ENCODE data around the gene PSD2. TPM values are rescaled to one million over a fixed set of nuclear protein-coding genes. Genes with fewer than 3 reads are reported as not detected.

The PSD2 gene
- total and polyA plus RNA-seq, 10 of the 15 experiments (the other 5 are each of a cell fraction or from before 2014, with no cell fraction given) = 0.02 to 0.14 (median 0.03) TPM; not detected in 5

DNA sequence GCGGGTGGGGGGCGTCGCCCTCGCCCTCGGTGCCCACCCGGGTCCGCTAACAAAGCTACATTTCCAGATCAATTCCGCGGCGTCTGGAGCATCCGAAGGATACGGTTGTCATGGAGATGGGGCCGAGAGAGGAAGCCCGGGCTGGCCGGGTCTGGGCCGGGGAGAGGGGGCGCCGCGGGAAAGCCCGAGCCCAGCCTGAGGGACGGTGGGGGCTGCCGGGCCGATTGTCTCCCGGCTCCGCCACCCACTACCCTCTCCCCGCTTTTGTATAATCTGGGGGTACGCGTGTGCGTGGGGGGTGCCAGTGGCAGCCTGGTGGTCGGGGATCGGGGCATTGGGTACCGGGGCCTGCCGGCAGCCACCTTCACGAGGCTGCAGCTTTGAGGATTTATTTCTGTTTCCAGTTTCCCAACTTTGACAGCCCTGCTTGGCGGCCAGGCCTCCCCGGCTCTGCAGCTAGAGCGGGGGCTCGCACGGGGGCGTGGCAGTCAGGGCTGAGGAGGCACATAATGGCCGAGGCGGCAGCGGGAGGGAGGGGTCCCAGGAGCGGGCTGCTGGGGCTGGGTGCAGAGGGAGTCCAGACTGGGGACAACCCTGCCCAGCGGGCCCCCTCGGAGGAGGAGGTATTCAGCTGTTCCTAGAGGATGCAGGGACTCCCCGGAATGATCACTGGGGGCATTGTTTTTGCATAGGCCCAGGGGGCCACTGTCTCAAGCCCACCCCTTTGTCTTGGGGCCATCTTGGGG, 626 bp downstream of the PSD2 start:
- FAIRE-seq (no peak), ATAC-seq (no peak), DNase-seq (ENCODE audit: low read depth, low spot score) (no peak)
- 4% methylated on average over 36 of the region's 47 CpGs for WGBS (ENCODE audit: insufficient coverage, insufficient replicate concordance, low lambda C conversion rate, missing lambda C conversion rate)
- Histone ChIP-seq H3K79me2 (ENCODE audit: control insufficient read depth, insufficient read depth, low read length) (no peaks in the 10 kb centered on the region), H3K36me3 (ENCODE audit: control insufficient read depth in 2 of 2, insufficient read depth in 2 of 2, low read length in 1 of 2) (no peaks in the 10 kb centered on the region), H3K27ac (ENCODE audit: control insufficient read depth, insufficient read depth) (no peak overlapping the region), H3K9me3 (replicated peaks; ENCODE audit: control insufficient read depth, insufficient read depth, low read length) (no peaks in the 10 kb centered on the region), H4K20me1 (ENCODE audit: control insufficient read depth, insufficient read depth) (no peaks in the 10 kb centered on the region; the same call in 1 of the 2 replicates), H2AFZ (ENCODE audit: control insufficient read depth, low read depth, low read length) (no peak overlapping the region), H3K4me1 (ENCODE audit: control insufficient read depth, insufficient read depth, low read length) (no peaks in the 10 kb centered on the region), H3K9ac (ENCODE audit: control insufficient read depth, insufficient read depth, low read length) (no peak overlapping the region), H3K4me2 (ENCODE audit: control insufficient read depth, insufficient read depth) (no peak overlapping the region), H3K27me3 (replicated peaks in 1 of 2; ENCODE audit: control insufficient read depth in 2 of 2, insufficient read depth in 2 of 2, low read length in 1 of 2) (peaks cover 18 to 19% of the 10 kb centered on the region in 2 experiments), H3K4me3 (no peak overlapping the region)
- RAD21 ChIA-PET (ENCODE audit: unreplicated experiment) = interaction anchor here (1.2 kb wide), 1 partner anchor 652 kb away, joined by 3 read pairs; no protein-coding TSS in a partner anchor
- TF ChIP-seq HDAC2 (IDR thresholded peaks at IDR 0.05) = no peak
- TF ChIP-seq SUZ12 (IDR thresholded peaks at IDR 0.05; ENCODE audit: unreplicated experiment) = peak; percentile 94
- no TSS peak for BruUV-seq (replicated peaks)
- intact Hi-C loops (cut with micrococcal nuclease; ENCODE audit: unreplicated experiment) (no loop called here), in situ Hi-C loops (cut with MboI) (no loop called here)
- CTCF ChIA-PET = interaction anchor here (1.1 to 4.2 kb wide), 2 partner anchors 9 to 48 kb away, joined by 5 to 21 read pairs; no protein-coding TSS in a partner anchor
- SMC1A ChIA-PET (ENCODE audit: uncharacterized antibody, unreplicated experiment) = no interaction called here
- POLR2A ChIA-PET = no interaction called here

DNA sequence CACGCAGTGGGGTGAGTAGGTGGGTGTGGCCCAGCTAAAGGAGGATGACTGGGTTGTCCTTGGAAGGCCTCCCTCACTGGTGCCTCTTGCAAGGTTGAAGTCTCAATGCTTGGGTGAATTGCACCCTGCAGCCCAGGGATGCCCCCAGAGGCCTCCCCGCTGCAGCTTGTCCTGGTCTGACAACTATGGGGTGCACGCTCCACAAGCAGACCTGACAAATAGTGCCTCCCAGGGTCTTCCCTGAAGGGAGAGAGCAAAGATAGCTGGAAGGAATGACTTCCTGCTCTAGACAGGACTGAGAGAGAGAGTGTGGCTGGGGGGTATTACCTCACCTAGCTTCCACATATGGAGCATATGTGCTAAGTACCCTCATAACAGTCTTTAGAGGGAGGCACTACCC, 1.7 kb downstream of the PSD2 start:
- no peak overlapping the region for H3K9ac ChIP-seq (ENCODE audit: control insufficient read depth, insufficient read depth, low read length)
- no peaks in the 10 kb centered on the region for H3K79me2 ChIP-seq (ENCODE audit: control insufficient read depth, insufficient read depth, low read length)
- no TSS peak for BruUV-seq (replicated peaks)
- 27% methylated on average over 3 of the region's 3 CpGs for WGBS (ENCODE audit: insufficient coverage, insufficient replicate concordance, low lambda C conversion rate, missing lambda C conversion rate)
- DNase-seq (ENCODE audit: low read depth, low spot score) (no peak), ATAC-seq (no peak), FAIRE-seq (no peak)
- no peaks in the 10 kb centered on the region for H3K4me1 ChIP-seq (ENCODE audit: control insufficient read depth, insufficient read depth, low read length)
- intact Hi-C loops (cut with micrococcal nuclease; ENCODE audit: unreplicated experiment) (no loop called here), in situ Hi-C loops (cut with MboI) (no loop called here)
- no peak overlapping the region for H3K4me3 ChIP-seq
- peaks cover 19 to 21% of the 10 kb centered on the region in 2 experiments for H3K27me3 ChIP-seq (replicated peaks in 1 of 2; ENCODE audit: control insufficient read depth in 2 of 2, insufficient read depth in 2 of 2, low read length in 1 of 2)
- no peaks in the 10 kb centered on the region; the same call in 1 of the 2 replicates for H4K20me1 ChIP-seq (ENCODE audit: control insufficient read depth, insufficient read depth)
- TF ChIP-seq, protein P1, sequence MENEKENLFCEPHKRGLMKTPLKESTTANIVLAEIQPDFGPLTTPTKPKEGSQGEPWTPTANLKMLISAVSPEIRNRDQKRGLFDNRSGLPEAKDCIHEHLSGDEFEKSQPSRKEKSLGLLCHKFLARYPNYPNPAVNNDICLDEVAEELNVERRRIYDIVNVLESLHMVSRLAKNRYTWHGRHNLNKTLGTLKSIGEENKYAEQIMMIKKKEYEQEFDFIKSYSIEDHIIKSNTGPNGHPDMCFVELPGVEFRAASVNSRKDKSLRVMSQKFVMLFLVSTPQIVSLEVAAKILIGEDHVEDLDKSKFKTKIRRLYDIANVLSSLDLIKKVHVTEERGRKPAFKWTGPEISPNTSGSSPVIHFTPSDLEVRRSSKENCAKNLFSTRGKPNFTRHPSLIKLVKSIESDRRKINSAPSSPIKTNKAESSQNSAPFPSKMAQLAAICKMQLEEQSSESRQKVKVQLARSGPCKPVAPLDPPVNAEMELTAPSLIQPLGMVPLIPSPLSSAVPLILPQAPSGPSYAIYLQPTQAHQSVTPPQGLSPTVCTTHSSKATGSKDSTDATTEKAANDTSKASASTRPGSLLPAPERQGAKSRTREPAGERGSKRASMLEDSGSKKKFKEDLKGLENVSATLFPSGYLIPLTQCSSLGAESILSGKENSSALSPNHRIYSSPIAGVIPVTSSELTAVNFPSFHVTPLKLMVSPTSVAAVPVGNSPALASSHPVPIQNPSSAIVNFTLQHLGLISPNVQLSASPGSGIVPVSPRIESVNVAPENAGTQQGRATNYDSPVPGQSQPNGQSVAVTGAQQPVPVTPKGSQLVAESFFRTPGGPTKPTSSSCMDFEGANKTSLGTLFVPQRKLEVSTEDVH (IDR thresholded peaks at IDR 0.05; ENCODE audit: low read depth, partially characterized antibody) = no peak
- TF ChIP-seq FOXK2 (IDR thresholded peaks at IDR 0.05) (no peak), LARP7 (IDR thresholded peaks at IDR 0.05) (no peak), NR2C1 (IDR thresholded peaks at IDR 0.05) (no peak), ESRRA (IDR thresholded peaks at IDR 0.05; ENCODE audit: low read length) (no peak), ZNF274 (IDR thresholded peaks at IDR 0.05; ENCODE audit: insufficient read depth, insufficient read length) (no peak)
- TF ChIP-seq, protein P2, sequence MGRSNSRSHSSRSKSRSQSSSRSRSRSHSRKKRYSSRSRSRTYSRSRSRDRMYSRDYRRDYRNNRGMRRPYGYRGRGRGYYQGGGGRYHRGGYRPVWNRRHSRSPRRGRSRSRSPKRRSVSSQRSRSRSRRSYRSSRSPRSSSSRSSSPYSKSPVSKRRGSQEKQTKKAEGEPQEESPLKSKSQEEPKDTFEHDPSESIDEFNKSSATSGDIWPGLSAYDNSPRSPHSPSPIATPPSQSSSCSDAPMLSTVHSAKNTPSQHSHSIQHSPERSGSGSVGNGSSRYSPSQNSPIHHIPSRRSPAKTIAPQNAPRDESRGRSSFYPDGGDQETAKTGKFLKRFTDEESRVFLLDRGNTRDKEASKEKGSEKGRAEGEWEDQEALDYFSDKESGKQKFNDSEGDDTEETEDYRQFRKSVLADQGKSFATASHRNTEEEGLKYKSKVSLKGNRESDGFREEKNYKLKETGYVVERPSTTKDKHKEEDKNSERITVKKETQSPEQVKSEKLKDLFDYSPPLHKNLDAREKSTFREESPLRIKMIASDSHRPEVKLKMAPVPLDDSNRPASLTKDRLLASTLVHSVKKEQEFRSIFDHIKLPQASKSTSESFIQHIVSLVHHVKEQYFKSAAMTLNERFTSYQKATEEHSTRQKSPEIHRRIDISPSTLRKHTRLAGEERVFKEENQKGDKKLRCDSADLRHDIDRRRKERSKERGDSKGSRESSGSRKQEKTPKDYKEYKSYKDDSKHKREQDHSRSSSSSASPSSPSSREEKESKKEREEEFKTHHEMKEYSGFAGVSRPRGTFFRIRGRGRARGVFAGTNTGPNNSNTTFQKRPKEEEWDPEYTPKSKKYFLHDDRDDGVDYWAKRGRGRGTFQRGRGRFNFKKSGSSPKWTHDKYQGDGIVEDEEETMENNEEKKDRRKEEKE (IDR thresholded peaks at IDR 0.05) = no peak
- no peaks in the 10 kb centered on the region for H3K9me3 ChIP-seq (replicated peaks; ENCODE audit: control insufficient read depth, insufficient read depth, low read length)
- no peak overlapping the region for H2AFZ ChIP-seq (ENCODE audit: control insufficient read depth, low read depth, low read length)
- SMC1A ChIA-PET (ENCODE audit: uncharacterized antibody, unreplicated experiment) = no interaction called here
- no peak overlapping the region for H3K4me2 ChIP-seq (ENCODE audit: control insufficient read depth, insufficient read depth)
- RAD21 ChIA-PET (ENCODE audit: unreplicated experiment) = interaction anchor here (0.9 kb wide), 1 partner anchor 9 kb away, joined by 3 read pairs; no protein-coding TSS in a partner anchor
- POLR2A ChIA-PET = no interaction called here
- H3K36me3 ChIP-seq (ENCODE audit: control insufficient read depth in 2 of 2, insufficient read depth in 2 of 2, low read length in 1 of 2) = no peaks in the 10 kb centered on the region
- CTCF ChIA-PET = interaction anchor here (1.1 to 4.2 kb wide), 2 partner anchors 10 to 65 kb away, joined by 3 to 21 read pairs; no protein-coding TSS in a partner anchor
- no peak overlapping the region for H3K27ac ChIP-seq (ENCODE audit: control insufficient read depth, insufficient read depth)

Measured in GM12878 (cell line).